ENCODE data around the gene ARCN1. TPM values are rescaled to one million over a fixed set of nuclear protein-coding genes. Genes with fewer than 3 reads are reported as not detected.

ARCN1 gene
- total RNA-seq, 1 donor: 27.5 TPM

Small RNA genes lying within 50 kb of the gene (small RNA-seq; reads per million reads assigned to genes)
- not detected for gene RNU6-1157P

Other genes with a start within 250 kb of the ARCN1 start
- 0.27 TPM for gene CD3D, start 229.7 kb upstream of the ARCN1 start, total RNA-seq
- gene CD3G, start 228.1 kb upstream of the ARCN1 start, total RNA-seq: under 0.01 TPM
- 26.4 TPM for gene UBE4A, start 212.8 kb upstream of the ARCN1 start, total RNA-seq
- gene ATP5MG, start 170.8 kb upstream of the ARCN1 start, total RNA-seq: 50.1 TPM
- gene KMT2A, start 135.9 kb upstream of the ARCN1 start, total RNA-seq: 78.4 TPM
- gene TTC36, start 44.9 kb upstream of the ARCN1 start, total RNA-seq: 1.1 TPM
- gene TMEM25, start 41.2 kb upstream of the ARCN1 start, total RNA-seq: 35.8 TPM
- gene IFT46, start 6.5 kb upstream of the ARCN1 start, total RNA-seq: 24.0 TPM
- gene PHLDB1, start 35.2 kb downstream of the ARCN1 start, total RNA-seq: 4.0 TPM
- not detected for gene TREH, start 107.2 kb downstream of the ARCN1 start, total RNA-seq
- gene DDX6, start 218.8 kb downstream of the ARCN1 start, total RNA-seq: 69.7 TPM

All from hematopoietic multipotent progenitor cell (in vitro differentiated cells).